MM.1S (cell line): ENCODE results near the gene HMOX2.

ENCODE experiments used
- DNase-seq: peaks from one replicate; pipeline ENCODE4 v3.0.0-alpha.2; 2015
- H2AFZ ChIP-seq: fragments of 300-600 bp; sonication (generic); 2 replicates; pipeline ENCODE4 v1.6.0; 2016; ENCODE audit warnings: antibody characterized with exemption, low read length
- H3F3A ChIP-seq: fragments of 300-600 bp; sonication (generic); 2 replicates; pipeline ENCODE4 v1.6.1; 2016; ENCODE audit warnings: mild to moderate bottlenecking, antibody characterized with exemption, low read length, moderate library complexity, mixed read lengths; ENCODE audit not compliant: insufficient read depth
- H3K27ac ChIP-seq: fragments of 300-600 bp; sonication (generic); 2 replicates; pipeline ENCODE4 v1.5.1; 2016; ENCODE audit warnings: mild to moderate bottlenecking, low read length
- H3K27me3 ChIP-seq: fragments of 300-600 bp; sonication (generic); replicated peaks from 2 replicates; pipeline ENCODE4 v1.6.0; 2016; ENCODE audit warnings: low read length; ENCODE audit not compliant: insufficient read depth
- H3K36me3 ChIP-seq: fragments of 300-600 bp; sonication (generic); replicated peaks from 2 replicates; pipeline ENCODE4 v1.6.1; 2016; ENCODE audit warnings: mild to moderate bottlenecking, low read length, mixed read lengths; ENCODE audit not compliant: insufficient read depth
- H3K4me1 ChIP-seq: fragments of 300-600 bp; sonication (generic); 2 replicates; pipeline ENCODE4 v1.6.1; 2016; ENCODE audit warnings: low read length, mixed read lengths
- H3K4me2 ChIP-seq: fragments of 300-600 bp; sonication (generic); 2 replicates; pipeline ENCODE4 v1.6.0; 2016; ENCODE audit warnings: low read depth, low read length
- H3K4me3 ChIP-seq: fragments of 300-600 bp; sonication (generic); 2 replicates; pipeline ENCODE4 v1.5.1; 2016; ENCODE audit warnings: low read length, mixed read lengths
- H3K79me2 ChIP-seq: fragments of 300-600 bp; sonication (generic); 2 replicates; pipeline ENCODE4 v1.6.1; 2016; ENCODE audit warnings: mixed run types, low read length, mixed read lengths
- H3K9ac ChIP-seq: fragments of 300-600 bp; sonication (generic); 2 replicates; pipeline ENCODE4 v1.6.1; 2016; ENCODE audit warnings: low read length, mixed read lengths
- H3K9me2 ChIP-seq: fragments of 300-600 bp; sonication (generic); replicated peaks from 2 replicates; pipeline ENCODE4 v1.6.1; 2016; ENCODE audit warnings: mild to moderate bottlenecking, low read length, mixed read lengths; ENCODE audit not compliant: insufficient read depth
- H3K9me3 ChIP-seq: fragments of 300-600 bp; sonication (generic); replicated peaks from 2 replicates; pipeline ENCODE4 v1.6.1; 2016; ENCODE audit warnings: mild to moderate bottlenecking, low read length, mixed read lengths; ENCODE audit not compliant: insufficient read depth
- H4K20me1 ChIP-seq: fragments of 300-600 bp; sonication (generic); 2 replicates; pipeline ENCODE4 v1.6.1; 2016; ENCODE audit warnings: mild to moderate bottlenecking, low read length, moderate library complexity, mixed read lengths; ENCODE audit not compliant: insufficient read depth
- CTCF ChIP-seq: fragments of 300-600 bp; sonication (generic); IDR thresholded peaks from 2 replicates; pipeline ENCODE4 v1.5.1; 2016; ENCODE audit warnings: antibody characterized with exemption, low read length, mixed read lengths
- EZH2 ChIP-seq: fragments of 300-600 bp; sonication (generic); optimal IDR thresholded peaks from 2 replicates; pipeline ENCODE3; 2017; ENCODE audit warnings: low read depth, mild to moderate bottlenecking, antibody characterized with exemption, low read length, mixed read lengths
- EZH2phosphoT487 ChIP-seq: fragments of 300-600 bp; sonication (generic); IDR thresholded peaks from 2 replicates; pipeline ENCODE4 v1.6.1; 2018; ENCODE audit warnings: antibody characterized with exemption, low read length

HMOX2 gene

GRCh38 chr16:4481963-4482362 is 5.8 kb downstream of the HMOX2 start:
- no peaks in the 10 kb centered on the region for H3K27me3 ChIP-seq
- TF ChIP-seq EZH2phosphoT487 (no peak), CTCF (no peak)
- DNase-seq = no peak
- no peak overlapping the region for H3K4me3 ChIP-seq
- H3K4me1 ChIP-seq = no peaks in the 10 kb centered on the region
- peaks cover 68% of the 10 kb centered on the region for H3K79me2 ChIP-seq
- no peak overlapping the region for H2AFZ ChIP-seq
- no peak overlapping the region for H3K27ac ChIP-seq
- H3K36me3 ChIP-seq = no peaks in the 10 kb centered on the region
- no peaks in the 10 kb centered on the region for H3K9me3 ChIP-seq
- no peaks in the 10 kb centered on the region for H3K9me2 ChIP-seq
- no peaks in the 10 kb centered on the region for H4K20me1 ChIP-seq
- H3K9ac ChIP-seq = no peak overlapping the region
- H3K4me2 ChIP-seq = no peak overlapping the region
- H3F3A ChIP-seq = no peaks in the 10 kb centered on the region

- TF ChIP-seq CTCF = no peak
- TF ChIP-seq EZH2 = no peak
- TF ChIP-seq EZH2phosphoT487 = no peak
- H3K4me3 ChIP-seq = no peak overlapping the region
- no peaks in the 10 kb centered on the region for H3K9me2 ChIP-seq
- no peaks in the 10 kb centered on the region for H3K27me3 ChIP-seq
- H3F3A ChIP-seq = no peaks in the 10 kb centered on the region; the same call in 1 of the 2 replicates
- H3K9ac ChIP-seq = no peak overlapping the region
- H3K27ac ChIP-seq = no peak overlapping the region
- H3K36me3 ChIP-seq = 0 out of 2 replicates have a peak, but pooled peaks cover 4% of the 10 kb centered on the region
- no peaks in the 10 kb centered on the region for H3K4me1 ChIP-seq
- no peaks in the 10 kb centered on the region for H3K9me3 ChIP-seq
- no peak overlapping the region for H2AFZ ChIP-seq
- H4K20me1 ChIP-seq = no peaks in the 10 kb centered on the region
- H3K4me2 ChIP-seq = no peak overlapping the region
- DNase-seq = no peak
- H3K79me2 ChIP-seq = peaks cover 57% of the 10 kb centered on the region
Measured at GRCh38 chr16:4486126-4486893, 10.1 kb downstream of the HMOX2 start.

GRCh38 chr16:4487955-4488498 is 11.8 kb downstream of the HMOX2 start:
- Histone ChIP-seq H2AFZ (no peak overlapping the region), H3K9me3 (no peaks in the 10 kb centered on the region), H3K4me3 (no peak overlapping the region), H3K27ac (no peak overlapping the region), H3K9me2 (no peaks in the 10 kb centered on the region), H3K4me2 (no peak overlapping the region), H3K36me3 (0 out of 2 replicates have a peak, but pooled peaks cover 4% of the 10 kb centered on the region), H4K20me1 (no peaks in the 10 kb centered on the region), H3F3A (no peaks in the 10 kb centered on the region; the same call in 1 of the 2 replicates), H3K4me1 (no peaks in the 10 kb centered on the region), H3K9ac (no peak overlapping the region), H3K27me3 (no peaks in the 10 kb centered on the region), H3K79me2 (peaks cover 46% of the 10 kb centered on the region)
- TF ChIP-seq EZH2phosphoT487 (no peak), EZH2 (no peak), CTCF (no peak)
- DNase-seq = no peak
